SK-N-SH (cell line): ENCODE data around the gene WWOX.

ENCODE experiments used
- CHD2 ChIP-seq: fragments of 150-350 bp; IDR thresholded peaks from 2 replicates; pipeline ENCODE4 v1.6.1; 2018; ENCODE audit warnings: low read length; ENCODE audit not compliant: partially characterized antibody
- CTCF ChIP-seq: fragments of 200-600 bp; sonication (generic); IDR thresholded peaks from 2 replicates; pipeline ENCODE4 v1.6.1; 2017; ENCODE audit warnings: antibody characterized with exemption, mild to moderate bottlenecking, moderate library complexity
- MXI1 ChIP-seq: IDR thresholded peaks from 2 replicates; pipeline ENCODE4 v1.6.1; 2012; ENCODE audit warnings: mild to moderate bottlenecking, low read depth, low read length, improper control_type of control experiment
- RCOR1 ChIP-seq: fragments of 150-350 bp; IDR thresholded peaks from 2 replicates; pipeline ENCODE4 v1.6.1; 2017; ENCODE audit warnings: antibody characterized with exemption, low read length
- RXRA ChIP-seq: IDR thresholded peaks from 2 replicates; pipeline ENCODE4 v1.4.0; 2012; ENCODE audit warnings: low read depth, mild to moderate bottlenecking, borderline replicate concordance
- TCF12 ChIP-seq: IDR thresholded peaks from 2 replicates; pipeline ENCODE4 v1.4.0; 2012
- TF ChIP-seq, protein P1 (sequence below): IDR thresholded peaks from 2 replicates; pipeline ENCODE4 v1.4.0; 2012; ENCODE audit warnings: low read depth, borderline replicate concordance
- TF ChIP-seq, protein P2 (sequence below): fragments of 150-350 bp; IDR thresholded peaks from 2 replicates; pipeline ENCODE4 v1.6.1; 2017; ENCODE audit warnings: antibody characterized with exemption, low read length, low read depth, borderline replicate concordance

GRCh38 chr16:79005096-79005495 lies 905.6 kb downstream of the WWOX start:
- TF ChIP-seq, protein P1, sequence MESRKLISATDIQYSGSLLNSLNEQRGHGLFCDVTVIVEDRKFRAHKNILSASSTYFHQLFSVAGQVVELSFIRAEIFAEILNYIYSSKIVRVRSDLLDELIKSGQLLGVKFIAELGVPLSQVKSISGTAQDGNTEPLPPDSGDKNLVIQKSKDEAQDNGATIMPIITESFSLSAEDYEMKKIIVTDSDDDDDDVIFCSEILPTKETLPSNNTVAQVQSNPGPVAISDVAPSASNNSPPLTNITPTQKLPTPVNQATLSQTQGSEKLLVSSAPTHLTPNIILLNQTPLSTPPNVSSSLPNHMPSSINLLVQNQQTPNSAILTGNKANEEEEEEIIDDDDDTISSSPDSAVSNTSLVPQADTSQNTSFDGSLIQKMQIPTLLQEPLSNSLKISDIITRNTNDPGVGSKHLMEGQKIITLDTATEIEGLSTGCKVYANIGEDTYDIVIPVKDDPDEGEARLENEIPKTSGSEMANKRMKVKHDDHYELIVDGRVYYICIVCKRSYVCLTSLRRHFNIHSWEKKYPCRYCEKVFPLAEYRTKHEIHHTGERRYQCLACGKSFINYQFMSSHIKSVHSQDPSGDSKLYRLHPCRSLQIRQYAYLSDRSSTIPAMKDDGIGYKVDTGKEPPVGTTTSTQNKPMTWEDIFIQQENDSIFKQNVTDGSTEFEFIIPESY = no peak
- TF ChIP-seq CTCF = no peak
- no peak for TF ChIP-seq TCF12
- no peak for TF ChIP-seq MXI1
- TF ChIP-seq, protein P2, sequence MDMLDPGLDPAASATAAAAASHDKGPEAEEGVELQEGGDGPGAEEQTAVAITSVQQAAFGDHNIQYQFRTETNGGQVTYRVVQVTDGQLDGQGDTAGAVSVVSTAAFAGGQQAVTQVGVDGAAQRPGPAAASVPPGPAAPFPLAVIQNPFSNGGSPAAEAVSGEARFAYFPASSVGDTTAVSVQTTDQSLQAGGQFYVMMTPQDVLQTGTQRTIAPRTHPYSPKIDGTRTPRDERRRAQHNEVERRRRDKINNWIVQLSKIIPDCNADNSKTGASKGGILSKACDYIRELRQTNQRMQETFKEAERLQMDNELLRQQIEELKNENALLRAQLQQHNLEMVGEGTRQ = no peak
- TF ChIP-seq RCOR1 = no peak
- no peak for TF ChIP-seq RXRA
- TF ChIP-seq CHD2 = no peak
